GM19238 (cell line): ENCODE results near the gene PAFAH1B2.

Source experiments
- DNase-seq: peaks from one replicate; pipeline ENCODE4 v3.0.0; 2011; ENCODE audit warnings: low spot score; ENCODE audit not compliant: insufficient read length

Gene PAFAH1B2

DNA sequence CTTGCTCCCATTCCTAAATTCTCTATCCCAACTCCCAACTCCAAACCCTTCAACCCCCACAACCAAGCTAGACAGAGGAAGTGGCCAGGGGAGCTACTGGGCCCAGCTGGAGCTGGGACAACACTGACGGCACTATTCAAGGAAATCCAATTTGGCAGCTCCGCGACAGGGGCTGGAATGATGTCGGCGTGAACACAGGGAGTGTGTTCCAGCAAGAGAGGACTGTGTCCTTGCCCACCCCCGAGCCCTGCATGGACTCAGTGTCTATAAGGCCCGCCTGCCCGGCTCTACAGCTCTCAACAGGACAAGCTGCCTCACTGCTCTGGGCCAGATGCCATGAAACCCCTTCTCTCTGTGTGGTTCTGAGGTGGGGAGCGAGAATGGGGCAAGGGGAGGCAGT lies 76.5 kb downstream of the PAFAH1B2 start:
- no peak for DNase-seq

DNA sequence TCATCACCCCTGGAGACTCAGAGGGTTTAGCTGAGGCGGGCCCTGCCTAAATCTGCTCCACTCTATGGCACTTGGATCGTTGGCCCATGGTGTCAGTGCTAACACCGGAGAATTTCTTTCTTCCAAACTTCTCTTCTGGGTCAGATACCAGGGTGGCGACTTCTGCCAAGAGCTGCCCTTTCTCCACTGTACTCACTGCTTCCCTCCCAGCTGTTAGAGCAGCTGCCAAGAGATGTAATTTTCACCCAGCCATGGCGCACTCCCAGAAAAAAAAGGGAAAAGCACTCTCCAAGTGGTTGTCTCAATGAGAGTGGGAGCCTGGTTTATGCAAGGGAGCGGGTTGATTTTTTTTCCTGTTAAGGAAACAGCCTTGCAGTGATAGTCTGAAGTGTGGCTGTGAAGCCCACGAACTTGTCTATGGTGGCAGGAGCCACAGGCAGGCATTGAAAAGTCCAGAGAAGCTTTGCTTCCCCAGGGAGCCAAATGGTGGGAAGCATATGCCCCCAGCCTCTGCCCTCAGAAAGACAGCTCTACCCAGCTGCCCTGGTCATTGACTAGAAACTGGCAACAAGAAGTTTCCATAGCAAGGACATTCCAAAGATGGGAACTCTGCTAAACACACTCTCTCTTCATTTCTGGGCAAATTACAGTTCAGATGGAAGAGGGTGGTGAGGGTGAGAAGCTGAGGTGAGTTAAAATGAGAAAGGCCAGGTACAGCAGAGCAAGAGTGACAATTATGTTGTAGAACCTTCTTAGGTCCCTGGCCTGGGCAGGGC lies 77.1 kb downstream of the PAFAH1B2 start:
- DNase-seq, result no peak

- no peak for DNase-seq
These were observed 77.9 kb downstream of the PAFAH1B2 start for GRCh38 chr11:117221775-117222517.

GRCh38 chr11:117222991-117223740 lies 79.1 kb downstream of the PAFAH1B2 start:
- no peak for DNase-seq

DNA sequence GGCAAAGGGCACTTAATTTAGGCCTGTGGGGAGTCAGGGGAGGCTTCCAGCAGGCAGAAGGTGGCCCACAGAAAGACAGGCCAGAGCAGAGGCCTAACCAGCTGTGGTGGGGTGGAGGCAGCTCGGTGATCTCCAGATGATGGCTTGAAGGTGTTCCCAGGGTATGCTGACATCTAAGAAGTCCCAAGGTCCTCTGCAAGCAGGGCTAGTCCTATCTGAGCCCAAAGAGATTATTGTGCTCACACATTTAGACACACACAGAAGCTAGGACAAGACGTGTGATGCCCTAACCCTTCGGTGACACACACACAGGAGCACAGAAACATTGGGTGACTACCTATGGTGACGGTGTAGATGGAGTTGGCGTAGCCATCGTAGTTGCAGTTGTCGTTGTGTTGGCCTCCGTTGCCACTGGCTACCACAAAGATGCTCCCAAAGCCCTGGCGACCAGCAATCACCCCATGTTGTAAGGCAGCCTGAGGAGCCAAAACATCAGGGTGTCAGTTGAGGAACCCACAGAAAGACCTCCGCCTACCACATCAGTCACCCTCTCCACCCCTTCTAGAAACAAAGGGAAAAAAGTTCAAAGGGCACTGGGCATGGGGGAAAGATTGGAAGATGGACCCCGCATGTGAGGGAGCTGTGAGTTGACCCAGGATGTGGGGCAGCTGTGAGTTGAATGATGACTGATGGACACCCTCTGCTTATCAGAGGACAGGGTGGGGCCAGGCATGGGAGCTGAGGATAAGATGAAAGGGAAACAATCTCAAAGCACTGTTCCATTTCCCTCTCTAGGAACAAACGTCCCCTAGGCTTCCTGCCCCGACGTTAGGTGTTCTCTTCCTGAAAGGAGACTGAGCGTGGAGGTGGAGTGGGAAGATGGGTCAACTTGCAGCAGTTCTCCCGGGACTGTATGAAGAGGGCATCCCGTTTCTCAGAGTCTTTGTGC lies 79.9 kb downstream of the PAFAH1B2 start:
- no peak for DNase-seq

- no peak for DNase-seq
These were observed 81.6 kb downstream of the PAFAH1B2 start for GRCh38 chr11:117225553-117226170.
